ENCODE data around the gene TNFAIP8. TPM values are rescaled to one million over a fixed set of nuclear protein-coding genes. Genes with fewer than 3 reads are reported as not detected.

The TNFAIP8 gene
- total and polyA plus RNA-seq, 9 of the 15 experiments (the other 6 are each of a cell fraction or from before 2014, with no cell fraction given) = 29.9 to 52.2 (median 44.8) TPM

DNA sequence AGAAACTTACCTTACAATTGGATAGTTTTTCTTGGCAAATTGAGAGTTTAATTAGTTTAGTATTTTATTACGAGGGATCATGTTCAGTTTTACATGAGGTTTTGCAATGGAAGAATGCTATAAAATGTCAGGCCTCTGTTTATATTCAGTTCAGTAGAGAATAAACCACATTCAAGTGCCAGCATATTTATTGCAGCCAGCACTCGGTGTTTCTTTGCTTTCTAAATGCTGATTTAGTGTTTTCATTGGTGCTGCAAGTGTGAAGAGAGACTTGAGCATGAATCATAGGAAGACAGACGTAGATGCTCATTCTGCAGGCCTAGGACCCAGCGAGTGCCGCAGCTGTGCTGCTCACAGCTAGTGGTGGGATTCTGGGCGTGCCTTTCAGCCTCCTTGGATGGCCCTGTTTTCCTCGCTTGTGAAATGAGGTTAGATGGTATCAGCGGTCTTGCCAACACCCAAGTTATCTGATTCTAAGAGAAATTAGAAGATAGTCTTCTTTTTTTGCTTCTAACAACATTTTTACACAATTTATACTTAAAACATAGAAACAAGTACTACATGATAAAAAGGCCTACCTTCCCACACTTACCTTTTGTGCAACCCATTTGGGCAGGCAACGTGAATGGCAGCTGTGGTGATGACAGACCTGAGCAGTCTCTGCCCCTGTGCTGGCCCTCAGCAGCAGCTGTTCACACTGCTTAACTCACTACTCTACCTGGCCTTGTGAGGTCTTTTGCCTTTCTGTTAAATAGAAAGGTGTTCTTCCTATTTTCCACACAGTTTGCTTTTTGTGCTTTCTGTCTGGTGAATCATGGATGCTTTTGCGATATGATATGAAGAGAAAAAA, 26.8 kb upstream of the TNFAIP8 start (continued):
- TF ChIP-seq MAFK (IDR thresholded peaks at IDR 0.05; ENCODE audit: low read length) (peak; percentile 20; the same call in 1 of the 2 replicates), RFX5 (IDR thresholded peaks at IDR 0.05; ENCODE audit: low read depth, low read length) (no peak), MEIS2 (IDR thresholded peaks at IDR 0.05; ENCODE audit: partially characterized antibody) (peak; percentile 43), CBX8 (IDR thresholded peaks at IDR 0.05; ENCODE audit: borderline replicate concordance, extremely low read depth, low read depth, low read length, poor library complexity, severe bottlenecking) (no peak), MCM5 (IDR thresholded peaks at IDR 0.05; ENCODE audit: low read depth) (no peak), ZNF583 (CRISPR knock-in tag; IDR thresholded peaks at IDR 0.05) (0 out of 2 replicates have a peak, but pooled peaks have one; percentile 52), ZNF699 (CRISPR knock-in tag; IDR thresholded peaks at IDR 0.05; ENCODE audit: insufficient replicate concordance) (no peak), TFAM (CRISPR knock-in tag; conservative IDR thresholded peaks at IDR 0.05) (no peak), SMAD4 (CRISPR knock-in tag; conservative IDR thresholded peaks at IDR 0.05) (peak; percentile 11; the same call in 1 of the 2 replicates), ZNF780A (CRISPR knock-in tag; IDR thresholded peaks at IDR 0.05) (no peak), RAD21 (CRISPR knock-in tag; conservative IDR thresholded peaks at IDR 0.05 in 1 of 2, IDR thresholded peaks at IDR 0.05 in 1 of 2) (0 out of 4 replicates have a peak, but pooled peaks of 1 of the 2 experiments have one; percentile 3), C11orf30 (IDR thresholded peaks at IDR 0.05; ENCODE audit: low read depth) (peak; percentile 72)
- TF ChIP-seq, protein P1, sequence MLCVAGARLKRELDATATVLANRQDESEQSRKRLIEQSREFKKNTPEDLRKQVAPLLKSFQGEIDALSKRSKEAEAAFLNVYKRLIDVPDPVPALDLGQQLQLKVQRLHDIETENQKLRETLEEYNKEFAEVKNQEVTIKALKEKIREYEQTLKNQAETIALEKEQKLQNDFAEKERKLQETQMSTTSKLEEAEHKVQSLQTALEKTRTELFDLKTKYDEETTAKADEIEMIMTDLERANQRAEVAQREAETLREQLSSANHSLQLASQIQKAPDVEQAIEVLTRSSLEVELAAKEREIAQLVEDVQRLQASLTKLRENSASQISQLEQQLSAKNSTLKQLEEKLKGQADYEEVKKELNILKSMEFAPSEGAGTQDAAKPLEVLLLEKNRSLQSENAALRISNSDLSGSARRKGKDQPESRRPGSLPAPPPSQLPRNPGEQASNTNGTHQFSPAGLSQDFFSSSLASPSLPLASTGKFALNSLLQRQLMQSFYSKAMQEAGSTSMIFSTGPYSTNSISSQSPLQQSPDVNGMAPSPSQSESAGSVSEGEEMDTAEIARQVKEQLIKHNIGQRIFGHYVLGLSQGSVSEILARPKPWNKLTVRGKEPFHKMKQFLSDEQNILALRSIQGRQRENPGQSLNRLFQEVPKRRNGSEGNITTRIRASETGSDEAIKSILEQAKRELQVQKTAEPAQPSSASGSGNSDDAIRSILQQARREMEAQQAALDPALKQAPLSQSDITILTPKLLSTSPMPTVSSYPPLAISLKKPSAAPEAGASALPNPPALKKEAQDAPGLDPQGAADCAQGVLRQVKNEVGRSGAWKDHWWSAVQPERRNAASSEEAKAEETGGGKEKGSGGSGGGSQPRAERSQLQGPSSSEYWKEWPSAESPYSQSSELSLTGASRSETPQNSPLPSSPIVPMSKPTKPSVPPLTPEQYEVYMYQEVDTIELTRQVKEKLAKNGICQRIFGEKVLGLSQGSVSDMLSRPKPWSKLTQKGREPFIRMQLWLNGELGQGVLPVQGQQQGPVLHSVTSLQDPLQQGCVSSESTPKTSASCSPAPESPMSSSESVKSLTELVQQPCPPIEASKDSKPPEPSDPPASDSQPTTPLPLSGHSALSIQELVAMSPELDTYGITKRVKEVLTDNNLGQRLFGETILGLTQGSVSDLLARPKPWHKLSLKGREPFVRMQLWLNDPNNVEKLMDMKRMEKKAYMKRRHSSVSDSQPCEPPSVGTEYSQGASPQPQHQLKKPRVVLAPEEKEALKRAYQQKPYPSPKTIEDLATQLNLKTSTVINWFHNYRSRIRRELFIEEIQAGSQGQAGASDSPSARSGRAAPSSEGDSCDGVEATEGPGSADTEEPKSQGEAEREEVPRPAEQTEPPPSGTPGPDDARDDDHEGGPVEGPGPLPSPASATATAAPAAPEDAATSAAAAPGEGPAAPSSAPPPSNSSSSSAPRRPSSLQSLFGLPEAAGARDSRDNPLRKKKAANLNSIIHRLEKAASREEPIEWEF (CRISPR knock-in tag; IDR thresholded peaks at IDR 0.05) = 0 out of 2 replicates have a peak, but pooled peaks have one; percentile 32
- TF ChIP-seq, protein P2, sequence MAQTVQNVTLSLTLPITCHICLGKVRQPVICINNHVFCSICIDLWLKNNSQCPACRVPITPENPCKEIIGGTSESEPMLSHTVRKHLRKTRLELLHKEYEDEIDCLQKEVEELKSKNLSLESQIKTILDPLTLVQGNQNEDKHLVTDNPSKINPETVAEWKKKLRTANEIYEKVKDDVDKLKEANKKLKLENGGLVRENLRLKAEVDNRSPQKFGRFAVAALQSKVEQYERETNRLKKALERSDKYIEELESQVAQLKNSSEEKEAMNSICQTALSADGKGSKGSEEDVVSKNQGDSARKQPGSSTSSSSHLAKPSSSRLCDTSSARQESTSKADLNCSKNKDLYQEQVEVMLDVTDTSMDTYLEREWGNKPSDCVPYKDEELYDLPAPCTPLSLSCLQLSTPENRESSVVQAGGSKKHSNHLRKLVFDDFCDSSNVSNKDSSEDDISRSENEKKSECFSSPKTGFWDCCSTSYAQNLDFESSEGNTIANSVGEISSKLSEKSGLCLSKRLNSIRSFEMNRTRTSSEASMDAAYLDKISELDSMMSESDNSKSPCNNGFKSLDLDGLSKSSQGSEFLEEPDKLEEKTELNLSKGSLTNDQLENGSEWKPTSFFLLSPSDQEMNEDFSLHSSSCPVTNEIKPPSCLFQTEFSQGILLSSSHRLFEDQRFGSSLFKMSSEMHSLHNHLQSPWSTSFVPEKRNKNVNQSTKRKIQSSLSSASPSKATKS (CRISPR knock-in tag; IDR thresholded peaks at IDR 0.05) = no peak
- TF ChIP-seq, protein P3, sequence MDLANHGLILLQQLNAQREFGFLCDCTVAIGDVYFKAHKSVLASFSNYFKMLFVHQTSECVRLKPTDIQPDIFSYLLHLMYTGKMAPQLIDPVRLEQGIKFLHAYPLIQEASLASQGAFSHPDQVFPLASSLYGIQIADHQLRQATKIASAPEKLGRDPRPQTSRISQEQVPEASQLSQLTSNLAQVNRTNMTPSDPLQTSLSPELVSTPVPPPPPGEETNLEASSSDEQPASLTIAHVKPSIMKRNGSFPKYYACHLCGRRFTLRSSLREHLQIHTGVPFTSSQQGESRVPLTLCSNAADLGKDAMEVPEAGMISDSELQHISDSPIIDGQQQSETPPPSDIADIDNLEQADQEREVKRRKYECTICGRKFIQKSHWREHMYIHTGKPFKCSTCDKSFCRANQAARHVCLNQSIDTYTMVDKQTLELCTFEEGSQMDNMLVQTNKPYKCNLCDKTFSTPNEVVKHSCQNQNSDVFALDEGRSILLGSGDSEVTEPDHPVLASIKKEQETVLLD (IDR thresholded peaks at IDR 0.05) = no peak
- TF ChIP-seq, protein P4, sequence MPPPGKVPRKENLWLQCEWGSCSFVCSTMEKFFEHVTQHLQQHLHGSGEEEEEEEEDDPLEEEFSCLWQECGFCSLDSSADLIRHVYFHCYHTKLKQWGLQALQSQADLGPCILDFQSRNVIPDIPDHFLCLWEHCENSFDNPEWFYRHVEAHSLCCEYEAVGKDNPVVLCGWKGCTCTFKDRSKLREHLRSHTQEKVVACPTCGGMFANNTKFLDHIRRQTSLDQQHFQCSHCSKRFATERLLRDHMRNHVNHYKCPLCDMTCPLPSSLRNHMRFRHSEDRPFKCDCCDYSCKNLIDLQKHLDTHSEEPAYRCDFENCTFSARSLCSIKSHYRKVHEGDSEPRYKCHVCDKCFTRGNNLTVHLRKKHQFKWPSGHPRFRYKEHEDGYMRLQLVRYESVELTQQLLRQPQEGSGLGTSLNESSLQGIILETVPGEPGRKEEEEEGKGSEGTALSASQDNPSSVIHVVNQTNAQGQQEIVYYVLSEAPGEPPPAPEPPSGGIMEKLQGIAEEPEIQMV (tag; conservative IDR thresholded peaks at IDR 0.05; ENCODE audit: low read depth) = no peak
